Neural progenitor cell (in vitro differentiated cells): ENCODE measurements around the gene MORN5.

Experiments
- EZH2 ChIP-seq: fragments of 200-600 bp; sonication (generic); IDR thresholded peaks from 2 replicates; pipeline ENCODE4 v1.6.1; 2017; ENCODE audit warnings: antibody characterized with exemption, mild to moderate bottlenecking, moderate library complexity
- EZH2phosphoT487 ChIP-seq: fragments of 200-600 bp; sonication (generic); IDR thresholded peaks from 2 replicates; pipeline ENCODE4 v1.6.1; 2017; ENCODE audit warnings: antibody characterized with exemption
- TF ChIP-seq, protein P1 (sequence below): fragments of 200-600 bp; sonication (generic); IDR thresholded peaks from 2 replicates; pipeline ENCODE4 v1.5.1; 2017; ENCODE audit warnings: antibody characterized with exemption, mild to moderate bottlenecking

DNA sequence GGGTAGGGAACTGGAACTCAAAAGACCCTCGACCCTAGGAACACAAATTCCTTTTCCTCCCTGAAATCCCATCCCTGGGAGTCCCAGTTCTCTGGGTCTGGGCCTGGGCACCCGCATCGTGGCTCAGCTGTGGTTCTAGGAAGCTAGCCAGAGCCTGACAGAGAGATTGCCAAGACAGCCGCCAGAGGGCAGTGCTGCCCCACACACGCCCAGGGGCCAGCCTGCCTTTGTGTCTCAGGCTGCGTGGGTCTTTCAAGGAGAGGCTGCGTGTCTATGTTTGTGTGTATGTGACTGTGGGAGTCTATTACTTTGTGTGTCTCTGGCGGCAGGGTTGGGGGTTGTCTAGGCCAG lies 34.6 kb upstream of the MORN5 start:
- TF ChIP-seq EZH2, result no peak
- TF ChIP-seq, protein P1, sequence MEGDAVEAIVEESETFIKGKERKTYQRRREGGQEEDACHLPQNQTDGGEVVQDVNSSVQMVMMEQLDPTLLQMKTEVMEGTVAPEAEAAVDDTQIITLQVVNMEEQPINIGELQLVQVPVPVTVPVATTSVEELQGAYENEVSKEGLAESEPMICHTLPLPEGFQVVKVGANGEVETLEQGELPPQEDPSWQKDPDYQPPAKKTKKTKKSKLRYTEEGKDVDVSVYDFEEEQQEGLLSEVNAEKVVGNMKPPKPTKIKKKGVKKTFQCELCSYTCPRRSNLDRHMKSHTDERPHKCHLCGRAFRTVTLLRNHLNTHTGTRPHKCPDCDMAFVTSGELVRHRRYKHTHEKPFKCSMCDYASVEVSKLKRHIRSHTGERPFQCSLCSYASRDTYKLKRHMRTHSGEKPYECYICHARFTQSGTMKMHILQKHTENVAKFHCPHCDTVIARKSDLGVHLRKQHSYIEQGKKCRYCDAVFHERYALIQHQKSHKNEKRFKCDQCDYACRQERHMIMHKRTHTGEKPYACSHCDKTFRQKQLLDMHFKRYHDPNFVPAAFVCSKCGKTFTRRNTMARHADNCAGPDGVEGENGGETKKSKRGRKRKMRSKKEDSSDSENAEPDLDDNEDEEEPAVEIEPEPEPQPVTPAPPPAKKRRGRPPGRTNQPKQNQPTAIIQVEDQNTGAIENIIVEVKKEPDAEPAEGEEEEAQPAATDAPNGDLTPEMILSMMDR, result peak; percentile 97
- TF ChIP-seq EZH2phosphoT487, result no peak
